GM11168 (cell line): ENCODE data around the gene UVSSA.

Experiments used
- in situ Hi-C: fragments of 300-500 bp; cut with MboI; formaldehyde crosslinking; loops from one replicate; pipeline ENCODE4 v1.12.0; 2022; ENCODE audit warnings: low sequenced_read_pairs; ENCODE audit not compliant: unreplicated experiment

UVSSA gene

GRCh38 chr4:1374706-1375045, 27.7 kb downstream of the UVSSA start:
- in situ Hi-C loops: no loop called here

- in situ Hi-C loops: no loop called here
These were observed 28.2 kb downstream of the UVSSA start for GRCh38 chr4:1375051-1375721.

- in situ Hi-C loops: no loop called here
These were observed 28.8 kb downstream of the UVSSA start for GRCh38 chr4:1375761-1376322.

DNA sequence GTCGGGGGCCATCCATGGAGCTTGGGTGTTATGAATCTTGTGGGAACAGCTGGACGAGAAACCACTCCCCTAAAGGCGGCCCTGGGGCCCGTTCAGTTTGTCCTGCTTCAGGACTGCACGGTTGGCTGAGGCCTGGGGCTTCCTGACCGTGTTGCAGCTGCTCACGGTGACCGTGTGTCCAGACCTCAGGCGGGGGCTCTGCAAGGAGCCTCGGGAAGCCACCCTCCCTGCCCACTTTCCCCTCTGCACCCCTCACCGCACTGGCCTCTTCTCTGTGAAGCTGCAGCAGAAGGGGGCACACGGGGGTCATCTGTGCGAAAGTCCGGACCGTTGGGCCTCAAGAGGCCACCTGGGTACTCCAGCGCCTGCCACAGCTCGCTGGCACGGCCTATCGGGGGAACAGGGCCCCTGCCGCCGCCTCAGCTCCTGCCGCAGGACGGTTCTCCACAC, 29.4 kb downstream of the UVSSA start:
- in situ Hi-C loops: no loop called here

- in situ Hi-C loops: no loop called here
These were observed 30.0 kb downstream of the UVSSA start for GRCh38 chr4:1376841-1377605.

DNA sequence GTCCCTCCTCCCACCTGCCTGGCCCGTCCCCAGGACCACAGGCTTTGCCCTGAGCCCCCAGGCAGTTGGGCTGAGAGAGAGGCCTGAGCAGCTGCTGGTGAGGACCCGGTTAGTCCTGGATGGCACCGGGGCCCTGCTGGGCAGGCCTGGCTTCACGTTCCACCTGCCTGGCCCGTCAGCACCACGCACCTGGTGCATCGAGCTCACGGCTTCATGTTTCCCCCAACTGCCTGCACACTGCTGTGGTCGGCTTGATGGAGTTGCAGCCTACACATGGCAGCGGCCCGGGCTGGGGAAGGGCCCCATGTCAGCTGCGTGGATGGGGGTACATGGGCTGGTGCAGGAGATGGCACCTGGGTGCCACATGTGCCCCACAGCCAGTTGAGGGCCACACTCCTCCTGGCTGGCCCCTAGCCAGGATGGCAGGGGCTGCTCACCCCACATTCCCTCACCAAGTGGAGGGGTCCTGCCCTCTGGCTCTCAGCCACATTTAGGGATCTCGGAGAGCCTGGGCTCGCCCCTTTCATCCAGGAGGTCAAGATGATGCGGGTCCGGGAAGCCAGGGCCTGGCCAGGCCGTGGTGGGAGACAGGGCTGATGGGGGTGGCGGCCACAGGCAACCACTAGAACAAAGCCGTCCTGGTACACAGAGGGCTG, 30.7 kb downstream of the UVSSA start:
- in situ Hi-C loops: no loop called here

DNA sequence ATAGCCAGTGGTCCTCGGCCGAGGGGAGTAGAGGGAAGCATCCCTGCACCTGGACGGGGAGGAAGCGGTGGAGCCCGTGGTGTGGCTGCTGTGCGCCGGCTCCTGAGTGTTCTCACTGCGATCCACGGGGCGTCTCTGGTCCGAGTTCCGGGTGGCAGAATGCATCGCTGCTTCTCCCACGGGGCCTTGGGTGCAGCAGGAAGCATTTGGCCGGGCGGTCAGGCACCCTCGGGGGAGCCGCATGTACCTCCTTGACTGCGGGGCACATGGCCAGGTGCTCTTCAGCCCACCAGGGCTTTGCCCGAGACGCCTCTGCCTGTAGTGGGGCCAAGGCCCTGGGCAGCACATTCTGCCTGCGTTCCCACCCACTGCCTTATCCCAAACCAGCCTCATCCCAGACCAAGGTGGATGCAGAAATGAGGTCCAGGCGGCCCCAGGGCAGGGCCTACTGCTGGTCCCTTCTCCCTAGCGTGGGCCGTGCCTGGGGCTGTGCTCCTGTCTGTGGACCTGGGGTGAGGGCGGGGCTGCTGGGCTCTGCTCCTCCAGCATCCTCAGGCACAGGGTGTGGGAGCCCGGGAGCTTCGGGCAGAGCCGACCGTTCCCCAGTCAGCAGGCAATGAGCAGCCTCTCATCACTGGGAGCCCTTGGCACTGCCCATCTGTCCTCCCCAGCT, 31.7 kb downstream of the UVSSA start:
- in situ Hi-C loops: no loop called here

- in situ Hi-C loops: no loop called here
These were observed 32.4 kb downstream of the UVSSA start for GRCh38 chr4:1379351-1379781.

DNA sequence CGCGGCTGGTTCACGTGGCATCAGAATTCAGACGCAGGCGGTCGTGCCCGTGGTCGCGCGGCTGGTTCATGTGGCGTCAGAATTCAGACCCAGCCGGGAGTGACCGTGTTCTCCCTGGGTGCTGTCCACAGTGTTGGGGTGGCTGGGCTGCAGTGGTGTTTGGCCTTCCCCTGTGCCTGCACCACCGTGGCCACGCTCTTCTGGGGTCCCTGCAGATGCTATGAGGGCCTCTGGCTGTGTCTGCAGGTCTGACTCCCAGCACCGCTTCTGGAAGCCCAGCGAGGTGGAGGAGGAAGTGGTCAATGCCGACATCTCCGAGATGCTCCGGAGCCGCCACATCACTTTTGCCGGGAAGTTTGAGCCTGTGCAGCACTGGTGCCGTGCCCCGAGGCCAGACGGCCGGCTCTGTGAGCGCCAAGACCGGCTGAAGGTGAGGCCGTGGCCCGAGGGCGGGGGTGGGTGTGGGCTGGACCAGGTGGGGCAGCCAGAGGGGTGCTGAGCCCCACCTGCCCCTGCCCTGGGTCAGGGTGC, 32.9 kb downstream of the UVSSA start:
- in situ Hi-C loops: no loop called here

DNA sequence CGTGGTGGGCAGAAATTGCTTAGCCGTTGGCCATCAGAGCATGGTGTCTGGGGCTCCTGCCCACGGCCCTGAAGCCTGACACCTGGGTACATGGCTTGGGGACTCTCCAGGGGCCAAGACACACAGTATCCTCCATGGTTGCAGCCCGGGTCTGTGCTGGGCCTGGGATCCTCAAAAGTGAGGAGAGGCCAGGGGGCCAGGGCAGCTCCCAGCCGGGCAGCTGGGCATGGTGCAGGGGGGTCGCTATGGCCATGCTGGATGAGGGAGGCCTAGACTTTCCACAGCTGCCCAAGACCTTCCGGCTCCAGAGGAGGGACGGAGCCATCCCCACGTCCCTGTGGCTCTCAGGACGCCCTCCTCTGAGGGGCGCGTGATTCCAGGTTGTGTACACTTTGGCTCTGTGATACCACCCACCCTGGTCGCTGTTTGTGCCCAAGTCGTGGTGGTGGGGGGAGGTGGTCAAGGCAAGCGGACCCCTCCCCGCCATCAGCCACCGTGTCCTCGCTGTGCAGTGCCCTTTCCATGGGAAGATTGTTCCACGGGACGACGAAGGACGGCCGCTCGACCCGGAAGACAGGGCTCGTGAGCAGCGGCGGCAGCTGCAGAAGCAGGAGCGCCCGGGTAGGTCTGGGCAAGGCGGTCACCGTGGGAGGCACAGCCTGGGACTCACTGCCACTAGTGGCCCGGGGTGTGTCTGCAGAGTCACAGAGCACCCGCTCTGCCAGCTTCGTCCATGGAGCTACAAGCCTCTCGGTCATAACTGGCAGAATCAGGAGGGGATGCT, 33.6 kb downstream of the UVSSA start:
- in situ Hi-C loops: no loop called here

DNA sequence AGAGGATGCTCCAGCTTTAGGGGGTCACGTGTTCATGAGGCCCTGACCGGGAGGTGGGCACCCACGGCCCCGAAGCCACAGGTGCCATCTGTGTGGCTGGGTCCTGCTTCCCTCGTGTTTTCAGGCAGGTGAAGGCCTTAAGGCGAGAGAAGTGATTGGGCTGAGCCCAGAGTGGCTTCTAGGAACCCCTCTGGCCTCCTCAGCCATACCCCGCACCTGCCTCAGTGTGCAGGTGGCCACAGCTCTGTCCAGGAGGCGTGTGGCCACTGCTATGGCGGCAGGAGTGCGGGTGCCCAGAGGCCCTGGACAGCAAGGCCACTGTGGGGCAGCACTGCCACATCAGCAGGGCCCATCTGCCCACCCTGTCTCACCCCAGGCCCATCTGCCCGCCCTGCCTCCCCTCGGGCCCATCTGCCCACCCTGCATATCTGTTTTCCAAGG, 34.2 kb downstream of the UVSSA start:
- in situ Hi-C loops: no loop called here

DNA sequence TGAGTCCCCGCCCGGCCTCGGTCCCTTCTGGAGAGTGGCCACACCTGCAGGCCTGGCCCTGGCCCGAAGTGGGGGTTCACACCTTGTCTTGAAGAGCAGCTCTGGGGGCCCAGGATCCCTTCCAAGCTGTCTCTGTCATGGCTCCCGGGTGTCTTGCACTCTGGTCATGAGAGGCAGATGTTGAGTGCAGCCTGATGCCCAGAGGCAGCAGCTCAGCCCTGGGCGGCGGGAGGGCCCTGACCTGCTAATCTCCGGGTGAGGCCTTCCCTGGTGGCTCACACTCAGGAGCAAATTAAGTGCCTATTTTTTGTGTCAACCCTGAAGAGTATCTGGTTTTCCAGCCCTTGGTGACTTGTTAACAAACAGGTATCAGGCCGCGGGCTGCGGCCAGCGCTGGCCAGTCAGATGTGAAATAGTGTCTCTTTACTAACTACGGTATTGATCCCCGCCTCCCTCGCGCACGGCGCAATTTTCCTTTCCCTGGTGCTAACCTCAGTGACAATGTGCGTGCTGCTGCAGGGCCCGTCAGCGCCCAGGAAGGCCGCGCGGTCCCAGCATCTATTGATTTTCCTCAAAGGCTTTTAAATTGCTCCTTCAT, 35.0 kb downstream of the UVSSA start:
- in situ Hi-C loops: no loop called here

- in situ Hi-C loops: no loop called here
These were observed 36.0 kb downstream of the UVSSA start for GRCh38 chr4:1382776-1383727.

GRCh38 chr4:1383728-1384591, 37.0 kb downstream of the UVSSA start:
- in situ Hi-C loops: no loop called here

- in situ Hi-C loops: no loop called here
These were observed 37.8 kb downstream of the UVSSA start for GRCh38 chr4:1384675-1385372.
